H1 (cell line): Measurements from ENCODE around the gene SYT2.

ENCODE experiments used
- CBX8 ChIP-seq: fragments of 300-800, 300-1000 bp; sonication (generic); IDR thresholded peaks from 2 replicates; pipeline ENCODE4 v1.7.1; 2016; ENCODE audit warnings: low read depth, low read length, borderline replicate concordance
- CEBPB ChIP-seq: IDR thresholded peaks from 2 replicates; pipeline ENCODE4 v1.6.1; 2012; ENCODE audit warnings: low read depth, low read length
- EGR1 ChIP-seq: IDR thresholded peaks from 2 replicates; pipeline ENCODE4 v1.6.1; 2011; ENCODE audit warnings: low read depth, low read length, borderline replicate concordance
- EP300 ChIP-seq, 2 experiments: IDR thresholded peaks; 1 replicate in 1 of 2; 2 replicates in 1 of 2; pipeline ENCODE4 v1.6.1; 2011 to 2012; ENCODE audit warnings: low read depth in 2 of 2, low read length in 2 of 2, mild to moderate bottlenecking in 2 of 2, borderline replicate concordance in 1 of 2, inconsistent platforms in 1 of 2, moderate library complexity in 1 of 2
- GABPA ChIP-seq: IDR thresholded peaks from 2 replicates; pipeline ENCODE4 v1.6.1; 2011; ENCODE audit warnings: mild to moderate bottlenecking, low read length, moderate library complexity, borderline replicate concordance; ENCODE audit not compliant: insufficient read depth
- NANOG ChIP-seq: IDR thresholded peaks from 2 replicates; pipeline ENCODE4 v1.6.1; 2011; ENCODE audit warnings: low read length, low read depth, mild to moderate bottlenecking, inconsistent platforms; ENCODE audit not compliant: insufficient read depth, poor library complexity, severe bottlenecking
- POLR2A ChIP-seq, 2 experiments: IDR thresholded peaks; 1 replicate in 1 of 2; 2 replicates in 1 of 2; pipeline ENCODE4 v1.6.1; 2011; ENCODE audit warnings: low read depth in 2 of 2, low read length in 2 of 2, mild to moderate bottlenecking in 2 of 2; ENCODE audit errors: control extremely low read depth in 1 of 2
- RAD21 ChIP-seq, 2 experiments: IDR thresholded peaks in 1 of 2; conservative IDR thresholded peaks in 1 of 2; 2 replicates each; pipeline ENCODE4 v1.6.1; 2011; ENCODE audit warnings: low read depth in 2 of 2, low read length in 2 of 2, improper control_type of control experiment in 1 of 2, inconsistent platforms in 1 of 2, mild to moderate bottlenecking in 1 of 2, moderate library complexity in 1 of 2
- SP4 ChIP-seq: IDR thresholded peaks from 2 replicates; pipeline ENCODE4 v1.6.1; 2012; ENCODE audit warnings: low read length, inconsistent platforms
- SRF ChIP-seq: IDR thresholded peaks from 2 replicates; pipeline ENCODE4 v1.6.1; 2011; ENCODE audit warnings: mild to moderate bottlenecking, low read depth, low read length, moderate library complexity
- TF ChIP-seq, protein P1 (sequence below): IDR thresholded peaks from 2 replicates; pipeline ENCODE4 v1.6.1; 2012; ENCODE audit warnings: inconsistent platforms
- TF ChIP-seq, protein P2 (sequence below), 3 experiments: IDR thresholded peaks; 1 replicate in 2 of 3; 2 replicates in 1 of 3; pipeline versions ENCODE4 v1.5.1 to v1.6.1; 2011; ENCODE audit warnings: low read length in 3 of 3, mild to moderate bottlenecking in 3 of 3, inconsistent platforms in 2 of 3, low read depth in 1 of 3, moderate library complexity in 1 of 3; ENCODE audit not compliant: insufficient read depth in 1 of 3; ENCODE audit errors: control extremely low read depth in 1 of 3

DNA sequence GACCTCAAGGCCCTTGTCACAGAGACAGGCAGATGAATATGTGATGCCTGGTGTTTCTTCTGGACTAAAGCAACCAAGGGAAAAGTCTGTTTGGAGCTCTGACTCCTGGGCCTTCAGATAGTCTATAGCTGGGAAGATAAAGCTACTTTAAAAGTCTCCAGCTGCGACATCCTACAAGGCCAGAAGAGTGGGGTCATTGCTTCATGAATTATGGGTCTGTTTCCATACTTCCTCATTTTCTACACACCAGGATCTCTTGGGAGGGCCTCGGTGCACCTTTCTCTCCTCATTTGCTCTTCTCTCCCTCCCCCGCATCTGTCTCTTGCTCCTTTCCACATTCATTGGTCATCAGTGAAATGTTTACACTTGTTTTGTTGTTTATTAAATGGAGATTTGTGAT is 44.8 kb downstream of the SYT2 start:
- TF ChIP-seq SRF (no peak), RAD21 (IDR thresholded peaks at IDR 0.05 in 1 of 2, conservative IDR thresholded peaks at IDR 0.05 in 1 of 2; ENCODE audit: low read depth in 2 of 2, low read length in 2 of 2) (no peak), SP4 (no peak), GABPA (no peak), CBX8 (no peak), POLR2A (IDR thresholded peaks at IDR 0.05; ENCODE audit: control extremely low read depth in 1 of 2, low read depth in 2 of 2, low read length in 2 of 2) (no peak), EGR1 (no peak), EP300 (IDR thresholded peaks at IDR 0.05; ENCODE audit: borderline replicate concordance in 1 of 2, low read depth in 2 of 2, low read length in 2 of 2) (no peak), NANOG (no peak), CEBPB (no peak)
- TF ChIP-seq, protein P1, sequence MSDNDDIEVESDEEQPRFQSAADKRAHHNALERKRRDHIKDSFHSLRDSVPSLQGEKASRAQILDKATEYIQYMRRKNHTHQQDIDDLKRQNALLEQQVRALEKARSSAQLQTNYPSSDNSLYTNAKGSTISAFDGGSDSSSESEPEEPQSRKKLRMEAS = no peak
- TF ChIP-seq, protein P2, sequence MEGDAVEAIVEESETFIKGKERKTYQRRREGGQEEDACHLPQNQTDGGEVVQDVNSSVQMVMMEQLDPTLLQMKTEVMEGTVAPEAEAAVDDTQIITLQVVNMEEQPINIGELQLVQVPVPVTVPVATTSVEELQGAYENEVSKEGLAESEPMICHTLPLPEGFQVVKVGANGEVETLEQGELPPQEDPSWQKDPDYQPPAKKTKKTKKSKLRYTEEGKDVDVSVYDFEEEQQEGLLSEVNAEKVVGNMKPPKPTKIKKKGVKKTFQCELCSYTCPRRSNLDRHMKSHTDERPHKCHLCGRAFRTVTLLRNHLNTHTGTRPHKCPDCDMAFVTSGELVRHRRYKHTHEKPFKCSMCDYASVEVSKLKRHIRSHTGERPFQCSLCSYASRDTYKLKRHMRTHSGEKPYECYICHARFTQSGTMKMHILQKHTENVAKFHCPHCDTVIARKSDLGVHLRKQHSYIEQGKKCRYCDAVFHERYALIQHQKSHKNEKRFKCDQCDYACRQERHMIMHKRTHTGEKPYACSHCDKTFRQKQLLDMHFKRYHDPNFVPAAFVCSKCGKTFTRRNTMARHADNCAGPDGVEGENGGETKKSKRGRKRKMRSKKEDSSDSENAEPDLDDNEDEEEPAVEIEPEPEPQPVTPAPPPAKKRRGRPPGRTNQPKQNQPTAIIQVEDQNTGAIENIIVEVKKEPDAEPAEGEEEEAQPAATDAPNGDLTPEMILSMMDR (IDR thresholded peaks at IDR 0.05; ENCODE audit: control extremely low read depth in 1 of 3, insufficient read depth in 1 of 3, low read depth in 1 of 3, low read length in 3 of 3) = no peak
